ENCODE data around the gene SLC2A10.

DNA sequence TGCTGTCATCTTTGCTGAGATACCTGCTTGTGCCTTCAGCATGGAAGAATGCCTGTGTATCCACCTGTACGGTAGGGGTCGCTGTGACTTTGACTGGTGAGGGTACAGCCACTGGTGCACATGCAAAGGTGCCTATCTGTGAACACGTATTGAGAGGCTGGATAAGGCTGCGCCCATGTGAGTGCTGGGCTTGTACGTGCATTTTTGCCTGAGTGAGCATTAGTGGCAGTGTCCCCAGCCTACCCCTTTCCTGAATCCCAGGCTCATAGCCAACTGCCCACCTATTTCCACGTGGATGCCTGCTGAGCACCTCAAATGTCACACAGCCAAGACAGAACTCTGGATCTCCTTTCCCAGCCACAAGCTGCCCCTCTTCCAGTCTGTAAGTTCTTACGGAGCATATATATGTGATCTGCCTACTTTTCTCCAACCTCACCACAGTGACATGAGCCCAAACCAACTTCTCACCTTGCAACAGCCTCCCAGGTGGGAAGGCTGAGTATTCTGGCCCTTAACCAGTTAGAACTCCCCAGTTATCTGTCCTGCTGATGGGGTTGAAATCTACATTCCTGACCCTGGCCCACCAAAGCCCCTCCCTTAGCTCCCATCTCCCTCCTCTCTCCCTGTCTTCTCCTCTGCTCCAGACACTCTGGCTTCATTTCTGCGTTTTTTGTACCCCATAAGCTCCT, 1.1 kb upstream of the SLC2A10 start:
- no peak for TF ChIP-seq POLR2A (IDR thresholded peaks at IDR 0.05; ENCODE audit: low read depth, low read length)
- TF ChIP-seq POLR2AphosphoS5 (IDR thresholded peaks at IDR 0.05; ENCODE audit: low read depth, low read length): no peak
- no peak for TF ChIP-seq TAF1 (IDR thresholded peaks at IDR 0.05; ENCODE audit: borderline replicate concordance, low read depth, low read length)

Measured in GM12892 (cell line).